GM11168 (cell line): ENCODE measurements around the gene ZDHHC14.

ENCODE experiments used
- in situ Hi-C: fragments of 300-500 bp; cut with MboI; formaldehyde crosslinking; loops from one replicate; pipeline ENCODE4 v1.12.0; 2022; ENCODE audit warnings: low sequenced_read_pairs; ENCODE audit not compliant: unreplicated experiment

ZDHHC14 gene

DNA sequence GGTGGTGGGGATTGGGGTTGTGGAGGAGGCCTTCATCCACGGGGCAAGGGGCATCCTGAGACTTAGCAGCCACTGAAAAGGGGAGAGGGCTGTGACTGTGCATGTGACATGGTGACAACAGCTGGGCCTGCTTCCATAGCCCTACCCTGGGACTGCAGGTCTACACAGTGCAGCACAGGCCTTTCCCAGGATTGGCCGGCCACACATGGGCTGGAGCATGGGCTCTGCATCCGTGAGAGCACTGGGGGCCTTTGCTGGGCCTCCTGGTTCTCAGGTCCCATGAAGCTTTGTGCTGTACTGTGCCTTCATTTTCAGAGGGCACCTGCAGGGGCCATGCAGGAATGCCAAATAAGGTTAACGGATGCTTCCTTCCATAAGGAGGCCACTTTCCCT lies 56.0 kb downstream of the ZDHHC14 start:
- in situ Hi-C loops, result no loop called here

DNA sequence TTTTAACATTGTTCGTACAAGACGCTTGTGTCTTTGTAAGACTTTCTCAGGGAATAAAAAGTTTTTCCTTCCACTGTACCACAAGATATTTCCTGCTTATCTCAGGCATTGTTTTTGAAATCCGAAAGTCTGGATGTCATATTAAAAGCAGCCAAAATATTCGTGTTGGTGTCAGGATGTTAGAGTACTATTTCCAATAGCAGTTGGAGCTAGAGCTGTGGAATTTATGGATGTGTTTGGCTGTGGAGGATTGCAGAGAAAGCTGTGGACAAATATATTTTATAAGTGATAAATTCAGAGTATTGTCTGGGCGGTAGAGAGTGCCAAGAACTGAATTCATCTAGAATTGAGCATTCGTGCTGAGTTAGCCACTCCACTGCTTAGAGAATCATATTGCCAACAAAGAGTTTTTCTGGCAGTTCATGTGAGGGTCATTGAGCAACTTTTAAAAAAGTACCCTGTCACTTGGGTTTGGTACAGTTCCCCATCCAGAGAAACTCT lies 57.7 kb downstream of the ZDHHC14 start:
- in situ Hi-C loops, result no loop called here

DNA sequence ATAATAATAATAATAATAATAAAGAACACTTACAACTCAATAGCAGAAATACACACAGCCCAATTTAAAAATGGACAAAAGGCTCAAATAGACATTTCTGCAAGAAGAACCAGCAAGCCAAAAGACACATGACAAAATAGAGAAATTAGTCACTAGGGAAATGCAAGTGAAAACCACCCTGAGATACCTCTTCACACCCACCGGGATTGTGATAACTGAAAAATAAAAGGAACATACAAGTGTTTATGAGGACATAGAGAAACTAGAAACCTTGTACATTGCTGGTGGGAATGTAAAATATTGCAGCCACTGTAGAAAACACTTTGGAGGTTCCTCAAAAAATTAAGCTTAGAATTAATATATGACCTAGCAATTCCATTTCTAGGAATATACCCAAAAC lies 59.2 kb downstream of the ZDHHC14 start:
- in situ Hi-C loops, result no loop called here

DNA sequence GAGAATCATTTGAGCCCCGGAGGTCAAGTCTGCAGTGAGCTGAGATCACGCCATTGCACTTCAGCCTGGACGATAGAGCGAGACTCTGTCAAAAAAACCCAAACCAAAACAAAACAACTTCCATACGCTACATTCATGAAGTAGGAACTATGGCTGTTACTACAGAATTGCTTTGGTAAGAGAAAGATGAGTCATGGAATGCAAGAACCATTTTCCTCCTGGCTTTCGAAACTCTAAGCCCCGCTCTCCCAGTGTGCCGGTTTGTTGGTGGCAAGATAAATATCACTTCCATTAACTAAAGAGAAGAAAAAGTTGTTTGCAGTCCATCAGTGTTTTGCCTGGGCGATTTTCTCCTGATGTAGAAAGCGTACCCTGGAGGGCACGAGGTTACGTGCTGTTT lies 61.3 kb downstream of the ZDHHC14 start:
- in situ Hi-C loops, result no loop called here

DNA sequence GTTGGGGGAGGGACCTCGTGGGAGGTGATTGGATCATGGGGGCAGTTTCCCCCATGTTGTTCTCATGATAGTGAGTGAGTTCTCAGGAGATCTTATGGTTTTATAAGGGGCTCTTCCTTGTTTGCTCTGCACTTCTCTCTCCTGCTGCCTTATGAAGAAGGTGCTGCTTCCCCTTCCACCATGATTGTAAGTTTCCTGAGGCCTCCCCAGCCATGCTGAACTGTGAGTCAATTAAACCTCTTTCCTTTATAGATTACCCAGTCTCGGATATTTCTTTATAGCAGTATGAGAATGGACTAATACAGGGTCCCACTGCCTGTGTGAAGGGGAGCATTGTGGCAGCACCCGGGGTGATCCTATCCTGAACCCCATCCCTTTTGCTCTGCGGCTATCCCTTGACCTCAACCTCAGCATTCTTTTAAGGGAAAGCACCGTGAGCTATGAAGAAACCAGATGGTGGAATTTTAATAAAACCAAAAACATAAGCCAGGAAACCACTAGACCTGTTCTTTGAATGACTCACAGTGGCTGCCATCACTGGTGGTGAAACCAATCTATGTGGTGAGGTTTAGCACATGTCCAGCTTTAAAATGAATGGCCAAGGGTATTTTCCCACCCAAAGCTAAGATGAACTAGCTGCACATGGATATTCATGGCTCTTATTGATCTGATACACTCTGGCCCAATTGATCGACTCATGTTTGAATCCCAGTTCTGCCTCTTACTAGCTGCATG lies 62.2 kb downstream of the ZDHHC14 start:
- in situ Hi-C loops, result no loop called here

DNA sequence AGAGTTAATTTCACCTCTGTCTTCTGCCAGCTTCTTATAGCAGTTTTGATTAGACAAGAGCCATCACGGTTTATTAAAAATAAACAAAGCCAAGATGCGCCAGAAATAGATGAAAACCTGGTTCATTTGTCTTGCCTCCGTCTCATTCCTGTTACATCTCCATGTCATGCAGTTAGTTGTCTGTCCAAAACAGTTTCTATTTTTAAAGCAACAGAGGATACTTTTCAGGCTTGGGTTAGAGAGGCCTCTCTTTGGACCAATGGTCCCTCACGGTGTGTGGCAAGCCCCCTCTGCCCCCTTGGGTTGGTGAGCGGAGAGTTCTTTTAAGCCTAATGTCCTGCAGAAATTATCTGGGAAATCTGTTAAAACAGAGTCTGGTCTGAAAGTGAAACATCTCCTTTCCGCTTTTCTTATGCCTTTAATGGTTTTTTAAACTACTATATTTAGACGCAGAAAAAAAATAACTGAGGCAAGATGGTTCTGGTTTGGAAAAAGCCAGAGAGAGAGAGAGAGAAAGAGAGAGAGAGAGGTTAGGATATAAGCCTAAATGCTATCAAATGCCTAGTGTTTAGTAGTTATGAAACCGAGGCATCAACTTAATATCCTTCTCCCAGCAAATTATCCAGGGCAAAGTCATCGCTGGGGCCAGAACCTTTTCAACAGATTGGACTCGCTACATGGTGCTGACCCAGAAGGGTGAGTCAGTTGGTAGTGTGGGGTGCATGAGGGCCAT lies 64.5 kb downstream of the ZDHHC14 start:
- in situ Hi-C loops, result no loop called here

DNA sequence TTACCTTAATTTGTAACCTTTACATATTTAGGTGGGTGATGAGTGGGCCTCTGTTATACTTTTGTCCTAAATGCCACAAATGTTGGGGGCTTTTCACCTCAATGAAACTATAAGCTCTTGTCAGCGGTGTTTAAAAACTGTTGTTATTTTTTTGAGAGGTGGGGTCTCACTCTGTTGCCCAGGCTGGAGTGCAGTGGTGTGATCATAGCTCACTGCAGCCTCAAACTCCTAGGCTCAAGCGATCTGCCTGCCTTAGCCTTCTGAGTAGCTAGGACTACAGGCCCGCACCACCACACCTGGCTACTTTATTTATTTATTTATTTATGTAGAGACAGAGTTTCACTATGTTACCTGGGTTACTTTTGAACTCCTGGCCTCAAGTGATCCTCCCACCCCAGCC lies 66.7 kb downstream of the ZDHHC14 start:
- in situ Hi-C loops, result no loop called here

DNA sequence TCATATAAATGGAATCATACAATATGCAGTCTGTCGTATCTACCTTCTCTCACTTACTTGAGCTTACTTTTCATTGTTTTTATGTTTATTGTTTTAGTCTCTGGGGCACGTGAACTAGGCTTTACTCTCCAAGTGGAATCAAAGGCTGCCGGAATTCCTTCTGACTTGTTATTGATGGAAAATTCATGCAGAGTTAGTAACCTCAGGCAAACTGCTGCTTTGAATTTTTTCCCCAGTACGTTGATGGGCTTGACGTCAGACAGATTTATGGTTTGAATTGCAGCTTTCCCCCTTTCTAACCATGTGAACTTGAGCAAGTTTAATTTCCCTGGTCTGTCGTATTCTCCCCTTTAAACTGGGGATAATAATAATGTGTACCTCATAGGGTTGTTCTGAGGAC lies 68.6 kb downstream of the ZDHHC14 start:
- in situ Hi-C loops, result no loop called here

DNA sequence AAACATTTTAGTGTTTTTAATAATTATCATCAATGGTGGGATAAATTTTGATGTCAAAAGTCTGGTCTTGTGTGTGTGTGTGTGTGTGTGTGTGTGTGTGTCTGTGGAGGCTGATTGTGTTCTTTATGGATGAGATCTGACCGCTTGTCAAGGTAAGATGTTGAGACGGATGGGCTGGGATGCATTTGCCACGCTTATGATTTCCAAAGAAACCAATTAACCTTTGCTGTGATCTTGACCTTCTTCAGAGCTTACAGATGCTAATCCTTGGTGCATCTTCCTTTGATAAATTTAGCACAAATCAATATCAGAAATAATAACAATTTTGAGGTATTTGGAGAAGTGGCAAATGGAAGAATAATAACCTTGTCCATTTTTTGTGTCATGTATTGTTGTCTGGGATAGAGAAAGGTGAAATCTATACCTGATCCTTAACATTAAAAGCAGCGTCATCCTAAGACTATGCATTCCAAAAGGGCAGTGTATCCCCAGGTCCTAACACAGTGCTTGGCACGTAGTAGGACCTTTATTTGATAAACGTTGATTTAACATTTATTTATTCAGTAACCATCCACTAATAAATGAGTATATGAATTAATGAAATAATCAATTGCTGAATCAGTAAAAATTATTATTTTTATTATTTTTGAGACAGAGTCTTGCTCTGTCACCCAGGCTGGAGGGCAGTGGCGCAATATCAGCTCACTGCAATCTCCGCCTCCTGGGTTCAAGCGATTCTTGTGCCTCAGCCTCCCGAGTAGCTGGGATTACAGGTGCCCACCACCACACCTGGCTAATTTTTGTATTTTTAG lies 70.1 kb downstream of the ZDHHC14 start:
- in situ Hi-C loops, result no loop called here

DNA sequence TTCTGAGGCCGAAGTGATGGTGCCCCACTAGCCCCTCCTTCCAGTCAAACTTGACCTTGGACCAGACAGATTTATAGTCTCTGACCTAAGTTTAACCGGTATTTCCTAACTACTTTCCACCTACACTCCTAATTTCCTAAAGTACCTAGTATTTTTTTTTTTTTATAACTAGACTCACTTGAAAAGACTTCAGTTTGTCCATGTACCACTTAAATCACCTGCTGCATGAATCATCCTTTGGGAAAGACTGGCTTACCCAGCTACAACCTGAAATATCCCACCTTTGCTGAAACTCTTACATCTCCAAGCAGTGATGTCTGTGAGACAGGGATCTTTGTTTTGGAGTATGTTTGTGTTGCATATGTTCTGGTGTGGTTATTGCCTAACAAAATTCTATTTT lies 71.1 kb downstream of the ZDHHC14 start:
- in situ Hi-C loops, result no loop called here

DNA sequence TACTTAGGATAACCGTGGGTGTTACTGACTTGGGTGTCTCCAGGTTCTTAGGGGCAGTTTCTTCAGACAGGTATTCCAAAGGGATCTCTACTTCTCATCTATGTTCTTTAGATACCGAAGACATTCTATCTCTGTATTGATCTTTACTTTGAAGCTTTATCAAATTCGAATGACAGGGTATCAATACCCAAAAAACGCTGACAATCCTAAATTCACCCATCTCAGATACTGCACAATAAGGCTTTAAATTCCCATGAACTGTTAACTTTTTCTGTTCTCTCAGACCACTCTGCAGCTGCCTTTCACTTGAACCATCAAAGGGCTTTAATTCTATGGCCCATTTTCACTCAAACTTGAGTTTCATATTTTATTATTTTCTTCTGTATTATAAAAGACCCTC lies 72.1 kb downstream of the ZDHHC14 start:
- in situ Hi-C loops, result no loop called here

DNA sequence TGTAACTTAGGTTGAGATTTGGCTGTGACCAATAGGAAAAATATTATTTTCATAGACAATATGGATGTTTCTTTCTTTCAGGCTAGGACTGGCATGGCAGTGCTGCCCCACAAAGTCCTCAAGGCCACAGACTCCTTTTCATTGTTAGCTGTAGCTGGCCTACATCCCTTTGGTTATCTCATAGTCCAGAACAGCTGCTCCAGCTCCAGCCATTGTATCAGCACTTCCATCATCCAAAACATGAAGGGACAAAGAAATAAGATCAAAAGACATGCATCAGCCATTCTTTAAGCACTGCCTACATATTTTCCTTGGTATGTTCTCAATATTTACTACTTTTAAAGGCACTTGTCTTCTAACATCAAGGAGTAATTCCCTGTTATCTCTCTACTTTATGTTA lies 73.0 kb downstream of the ZDHHC14 start:
- in situ Hi-C loops, result no loop called here

DNA sequence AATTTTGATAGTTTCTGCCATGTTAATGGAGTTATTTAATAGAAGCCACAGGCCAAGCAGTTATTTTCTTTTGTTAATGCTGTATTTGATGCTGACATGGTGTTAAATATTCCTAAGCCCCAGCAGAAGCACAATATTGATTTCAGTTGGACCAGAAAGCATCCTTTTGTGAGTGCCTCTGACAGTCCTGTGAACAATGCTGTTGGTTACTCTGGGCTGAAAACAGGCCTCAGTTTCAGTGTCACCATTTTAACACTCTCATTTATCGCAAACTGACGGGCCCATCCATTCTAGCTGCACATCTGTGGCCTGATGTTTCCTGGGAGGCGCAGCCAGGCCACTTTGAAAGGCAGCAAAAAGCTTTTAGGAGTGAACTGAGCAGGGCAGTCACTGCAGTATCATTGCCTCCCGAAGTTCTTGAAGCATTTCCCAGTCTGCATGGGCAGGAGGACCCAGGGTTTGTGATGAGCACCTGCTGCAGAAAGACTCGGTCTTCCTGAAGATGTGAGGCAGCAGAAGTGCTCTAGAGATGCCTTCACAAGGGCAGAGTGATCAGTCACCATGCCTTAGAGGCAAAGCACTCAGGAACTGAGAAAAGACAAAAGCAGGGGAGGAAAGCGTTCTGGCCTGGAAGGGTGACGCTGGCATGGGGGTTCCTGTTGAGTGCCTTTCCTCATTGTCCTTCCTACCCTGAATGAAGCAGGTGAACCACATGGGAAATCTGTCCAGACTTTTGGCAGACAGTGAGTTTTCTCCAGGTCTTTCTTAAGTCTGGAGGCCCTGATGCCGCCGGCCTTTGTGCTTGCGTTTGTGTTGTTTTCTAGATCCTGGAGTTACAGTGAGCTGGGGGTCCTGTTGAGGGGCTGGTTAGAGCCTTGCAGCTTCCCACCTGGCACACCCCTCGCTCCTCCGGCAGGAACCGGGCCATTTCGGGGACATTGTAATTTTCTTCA lies 74.0 kb downstream of the ZDHHC14 start:
- in situ Hi-C loops, result no loop called here

DNA sequence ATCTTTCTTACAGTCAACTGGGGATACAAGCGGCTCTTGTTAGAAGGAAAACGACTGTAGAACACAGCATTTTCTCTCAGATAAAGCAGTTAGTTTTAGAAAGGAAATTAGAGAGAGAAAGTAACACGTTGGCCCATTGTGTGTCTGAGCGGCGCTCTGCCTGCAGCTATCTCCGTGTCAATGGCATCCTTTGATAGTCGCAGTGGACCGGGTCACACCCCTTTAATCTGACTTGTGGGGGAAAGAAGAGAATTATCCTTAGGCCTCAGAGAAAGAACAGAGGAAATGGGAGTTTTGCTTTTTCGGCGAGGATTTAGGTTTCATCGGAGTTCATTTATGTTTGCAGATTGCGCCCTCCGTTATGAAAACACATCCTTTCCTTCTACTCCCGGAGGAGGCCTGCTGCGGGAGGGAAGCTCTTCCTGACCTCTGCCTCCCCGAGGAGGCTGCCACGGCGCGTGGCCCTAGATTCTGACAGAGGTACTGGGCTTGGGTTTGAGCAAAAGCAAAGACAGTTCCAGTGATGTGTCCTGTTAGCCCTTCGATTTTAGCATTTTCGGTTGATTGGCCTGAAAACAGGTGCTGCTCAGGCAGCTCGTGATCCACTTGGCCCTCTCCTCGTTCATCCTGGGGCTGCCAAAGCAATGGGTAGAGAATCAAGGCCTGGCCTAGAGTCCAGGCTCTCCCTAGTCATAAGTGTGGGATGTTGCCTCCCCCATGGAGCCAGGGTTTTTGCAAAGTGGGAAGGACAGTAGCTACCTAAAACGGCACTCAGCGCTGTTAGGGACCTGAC lies 74.9 kb downstream of the ZDHHC14 start:
- in situ Hi-C loops, result no loop called here

DNA sequence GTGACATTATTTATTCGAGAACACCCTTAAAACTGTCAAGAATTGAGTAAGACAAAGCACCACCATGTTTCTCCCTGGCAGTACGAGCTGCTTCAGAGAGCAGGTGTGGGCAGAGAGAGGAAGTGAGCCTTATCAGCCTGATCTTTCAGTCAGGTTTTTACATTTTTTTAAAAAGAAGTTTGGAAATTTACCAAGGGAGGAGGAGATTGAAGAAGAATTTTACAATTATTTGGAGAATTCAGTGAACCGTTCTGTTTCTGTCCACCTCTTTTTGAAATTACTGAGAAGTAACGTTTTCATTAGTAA lies 75.5 kb downstream of the ZDHHC14 start:
- in situ Hi-C loops, result no loop called here

DNA sequence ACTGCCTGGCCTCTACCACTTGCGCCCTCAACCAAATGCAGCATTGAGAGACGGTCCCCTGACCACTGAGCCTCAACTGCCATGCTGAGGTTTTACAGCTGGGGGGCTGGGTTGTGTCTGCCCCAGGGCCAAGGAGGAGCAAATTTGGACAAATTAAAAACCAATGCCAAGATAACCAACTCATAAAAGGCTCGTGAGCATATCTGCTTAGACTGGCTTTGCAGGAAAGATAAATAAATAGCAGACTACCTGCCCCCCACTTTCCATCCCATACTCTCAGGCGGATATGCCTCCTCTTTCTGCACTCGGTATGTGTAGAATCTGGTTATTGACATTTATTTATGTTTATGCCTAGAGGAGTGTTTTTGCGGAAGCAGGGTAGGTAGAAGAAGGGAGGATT lies 76.8 kb downstream of the ZDHHC14 start:
- in situ Hi-C loops, result no loop called here

DNA sequence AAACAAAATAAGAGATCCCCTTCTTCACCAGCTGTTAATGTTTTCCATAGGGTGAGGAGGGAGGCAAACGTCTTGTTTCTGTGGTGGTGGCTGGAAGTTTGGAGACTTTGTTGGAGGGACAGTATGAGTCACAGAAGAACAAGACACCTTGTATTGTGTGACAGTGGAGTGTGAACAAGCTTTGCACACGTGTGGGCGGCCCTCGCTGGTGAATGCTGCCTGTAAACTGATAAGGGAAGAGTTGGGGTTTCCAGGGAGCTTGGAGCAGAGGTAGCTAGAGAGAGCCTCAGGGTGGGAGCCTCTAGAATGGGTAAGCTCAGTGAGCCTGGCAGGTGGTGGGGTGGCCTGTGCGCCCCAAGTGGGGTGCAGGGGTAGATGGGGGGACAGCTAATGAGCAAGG lies 78.3 kb downstream of the ZDHHC14 start:
- in situ Hi-C loops, result no loop called here

DNA sequence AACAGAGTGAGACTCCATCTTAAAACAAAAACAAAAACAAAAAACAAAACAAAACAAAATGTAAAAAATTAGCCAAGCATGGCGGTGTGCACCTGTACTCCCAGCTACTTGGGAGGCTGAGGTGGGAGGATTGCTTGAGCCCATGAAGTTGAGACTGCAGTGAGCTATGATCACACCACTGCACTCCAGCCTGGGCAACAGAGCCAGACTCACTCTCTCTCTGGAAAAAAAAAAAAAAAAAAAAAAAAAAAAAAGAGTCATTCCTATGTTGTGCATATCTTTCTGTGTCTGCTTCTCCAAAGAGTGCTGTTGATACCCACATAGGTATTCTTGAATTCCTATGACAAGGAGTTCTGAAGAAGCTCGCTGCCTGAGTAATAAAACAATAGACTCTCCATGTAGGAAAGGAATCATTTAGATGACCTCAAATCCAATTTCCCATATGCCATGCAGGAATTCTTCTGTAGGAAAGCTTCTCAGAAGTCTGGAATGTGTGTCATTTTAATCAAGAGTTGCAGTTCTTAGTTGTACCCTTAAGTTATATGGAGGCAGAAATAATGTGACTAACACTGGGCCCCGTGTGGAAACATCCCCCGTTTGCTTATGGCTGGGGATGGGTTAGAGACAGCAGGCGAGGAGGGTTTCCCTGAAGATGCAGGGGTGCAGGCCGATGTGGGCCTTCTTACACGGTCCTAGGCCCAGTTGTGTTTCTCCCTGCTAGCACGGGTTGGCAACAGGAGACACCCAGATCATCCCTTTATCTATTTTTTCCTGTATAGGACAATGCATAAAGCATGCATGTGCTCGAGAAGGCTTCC lies 79.4 kb downstream of the ZDHHC14 start:
- in situ Hi-C loops, result no loop called here
